Amygdala (tissue), 56 donors: ENCODE data around the gene PPM1K.

Source experiments
- DNase-seq, 56 donors: peaks; one replicate each; lab custom pipeline; 2025; lab: John Stamatoyannopoulos, UW

Gene PPM1K

GRCh38 chr4:88223516-88223915 lies 60.8 kb downstream of the PPM1K start:
- DNase-seq, result no peak

DNA sequence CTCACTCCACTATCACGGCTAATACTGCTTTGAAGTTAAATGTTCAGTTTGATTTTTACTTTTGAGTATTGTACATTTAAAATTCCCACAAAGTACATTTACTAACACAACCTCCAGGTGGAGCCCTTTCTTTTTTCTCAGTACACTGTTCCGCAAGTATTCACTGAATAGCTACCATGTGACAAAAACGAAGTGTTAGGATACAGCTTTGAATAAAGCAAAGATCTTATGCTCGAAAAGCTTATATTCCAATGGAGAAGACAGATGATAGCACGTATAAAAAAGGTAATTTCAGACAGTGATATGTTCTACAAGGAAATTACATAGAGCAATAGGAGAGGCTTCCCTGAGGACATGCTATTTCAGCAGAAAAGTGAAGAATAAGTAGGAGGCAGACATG lies 65.3 kb downstream of the PPM1K start:
- DNase-seq, result peak in 1 of 56 donors; percentile 58

GRCh38 chr4:88217169-88217568 lies 67.2 kb downstream of the PPM1K start:
- DNase-seq, result no peak

GRCh38 chr4:88216395-88216794 lies 68.0 kb downstream of the PPM1K start:
- DNase-seq, result no peak

GRCh38 chr4:88215351-88215750 lies 69.0 kb downstream of the PPM1K start:
- no peak for DNase-seq

- DNase-seq, result no peak
Measured at GRCh38 chr4:88212253-88212561, 72.2 kb downstream of the PPM1K start.

DNA sequence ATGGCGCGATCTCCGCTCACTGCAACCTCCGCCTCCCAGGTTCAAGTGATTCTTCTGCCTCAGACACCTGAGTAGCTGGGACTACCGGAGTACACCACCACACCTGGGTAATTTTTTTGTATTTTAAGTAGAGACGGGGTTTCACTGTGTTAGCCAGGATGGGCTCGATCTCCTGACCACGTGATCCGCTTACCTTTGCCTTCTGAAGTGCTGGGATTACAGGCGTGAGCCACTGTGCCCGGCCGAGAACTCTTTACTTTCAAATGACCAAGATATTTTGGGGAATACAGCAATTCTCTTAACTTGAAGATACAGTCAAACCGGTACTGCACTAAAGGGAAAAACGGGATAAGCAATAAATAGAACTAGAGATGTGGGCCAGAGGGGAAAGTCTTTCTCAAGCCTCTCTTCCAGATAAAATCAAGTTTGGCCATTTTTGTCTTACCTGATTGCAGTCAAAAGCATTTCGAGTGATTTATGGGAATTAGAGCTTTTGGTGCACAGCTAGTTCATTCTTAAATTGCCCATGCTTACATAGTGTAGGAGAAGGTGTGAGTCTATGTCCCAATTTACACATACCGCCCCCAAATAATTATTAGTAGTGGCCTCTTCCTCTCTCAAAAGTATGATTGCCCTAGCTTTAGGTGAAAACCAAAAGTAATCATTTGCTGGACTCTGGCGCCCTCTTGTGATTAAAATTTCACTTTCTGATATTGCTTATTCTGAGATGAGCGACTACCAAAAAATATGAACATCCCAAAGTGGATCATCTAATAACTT lies 72.7 kb downstream of the PPM1K start:
- peak in 15 of 56 donors; percentile 0 to 77 (median 10) for DNase-seq

GRCh38 chr4:88208156-88208555 lies 76.2 kb downstream of the PPM1K start:
- no peak for DNase-seq
